NCI-H526 treated with DMSO at 0.1 percent for 48 hours (cell line): Measurements from ENCODE around the gene SMDT1.
"Not testable (repeated sequence)": the region's sequence is repeated elsewhere in the genome, so short reads cannot be mapped to it uniquely, and the experiment has no call there.

ENCODE experiments used
- DNase-seq: peaks from one replicate; lab custom pipeline; 2025; lab: John Stamatoyannopoulos, UW

Gene SMDT1

DNA sequence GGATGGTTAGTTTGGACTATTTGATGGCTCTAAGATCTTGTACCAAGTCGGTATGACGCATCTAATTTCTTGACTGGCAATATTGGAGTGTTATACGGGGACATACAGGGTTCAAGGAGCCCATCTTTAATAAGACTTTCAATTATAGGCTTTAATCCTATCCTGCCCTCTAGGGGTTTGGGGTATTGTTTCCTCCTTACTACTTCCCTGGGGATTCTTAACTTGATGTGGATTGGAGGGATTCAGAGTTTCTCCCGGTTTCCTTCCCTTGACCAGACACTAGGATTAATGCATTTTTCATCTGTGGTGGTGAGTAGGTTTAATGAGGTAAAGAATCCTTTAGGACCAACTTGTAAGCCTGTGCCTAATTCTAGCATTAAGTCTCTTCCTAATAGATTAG, 32.3 kb downstream of the SMDT1 start:
- no peak for DNase-seq

DNA sequence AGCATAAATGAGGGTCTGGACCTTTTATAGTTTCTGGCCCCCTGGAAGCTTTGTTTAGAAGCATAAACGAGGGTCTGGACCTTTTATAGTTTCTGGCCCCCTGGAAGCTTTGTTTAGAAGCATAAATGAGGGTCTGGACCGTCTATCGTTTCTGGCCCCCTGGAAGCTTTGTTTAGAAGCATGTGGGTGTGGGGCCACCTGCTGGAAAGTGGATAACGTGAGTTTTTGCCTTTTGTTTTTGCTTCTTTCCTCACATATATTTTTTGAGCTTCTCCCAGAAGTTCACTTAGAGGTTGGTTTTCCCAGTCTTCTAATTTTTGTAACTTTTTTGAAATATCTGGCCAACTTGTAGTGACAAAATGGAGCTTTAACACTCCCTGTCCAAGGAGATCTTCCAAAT, 33.3 kb downstream of the SMDT1 start:
- not testable (repeated sequence) for DNase-seq

DNA sequence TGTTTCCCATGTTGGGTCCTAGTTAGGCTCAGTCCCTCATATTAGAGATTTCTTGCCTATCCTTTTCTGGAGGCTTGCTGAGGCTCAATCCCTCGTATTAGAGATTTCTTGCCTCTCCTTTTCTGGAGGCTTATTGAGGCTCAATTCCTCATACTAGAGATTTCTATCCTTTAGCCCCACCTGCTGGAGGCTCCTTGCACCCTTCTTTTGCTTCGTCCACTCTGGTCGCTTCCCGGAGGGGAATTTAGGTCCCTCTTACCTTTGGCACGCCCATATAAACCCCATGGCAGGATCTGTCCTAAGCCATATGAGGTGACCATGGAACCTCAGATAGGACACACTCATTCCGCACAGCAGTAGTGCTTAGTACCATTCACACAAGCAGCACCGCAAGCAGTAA, 35.2 kb downstream of the SMDT1 start:
- no peak for DNase-seq

DNA sequence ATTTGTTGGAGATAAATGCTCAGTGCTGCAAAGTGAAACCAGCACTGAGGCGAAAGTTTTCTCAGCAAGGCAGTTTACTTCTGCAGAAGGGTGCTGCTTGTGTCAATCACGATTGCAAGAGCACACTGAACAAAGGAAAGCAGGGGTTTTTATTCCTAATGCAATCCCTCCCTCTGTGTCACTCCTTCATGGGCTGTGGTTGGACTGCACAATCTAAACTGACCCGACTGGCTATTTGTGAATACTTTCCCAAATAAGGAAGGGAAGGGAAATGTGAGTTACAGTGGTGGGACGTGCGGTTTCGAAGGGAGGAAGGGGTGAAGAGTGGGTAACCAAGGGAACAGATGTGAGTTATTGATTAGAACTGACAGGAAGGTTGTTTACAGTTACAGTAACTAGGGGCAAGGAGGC, 35.9 kb downstream of the SMDT1 start:
- not testable (repeated sequence) for DNase-seq

DNA sequence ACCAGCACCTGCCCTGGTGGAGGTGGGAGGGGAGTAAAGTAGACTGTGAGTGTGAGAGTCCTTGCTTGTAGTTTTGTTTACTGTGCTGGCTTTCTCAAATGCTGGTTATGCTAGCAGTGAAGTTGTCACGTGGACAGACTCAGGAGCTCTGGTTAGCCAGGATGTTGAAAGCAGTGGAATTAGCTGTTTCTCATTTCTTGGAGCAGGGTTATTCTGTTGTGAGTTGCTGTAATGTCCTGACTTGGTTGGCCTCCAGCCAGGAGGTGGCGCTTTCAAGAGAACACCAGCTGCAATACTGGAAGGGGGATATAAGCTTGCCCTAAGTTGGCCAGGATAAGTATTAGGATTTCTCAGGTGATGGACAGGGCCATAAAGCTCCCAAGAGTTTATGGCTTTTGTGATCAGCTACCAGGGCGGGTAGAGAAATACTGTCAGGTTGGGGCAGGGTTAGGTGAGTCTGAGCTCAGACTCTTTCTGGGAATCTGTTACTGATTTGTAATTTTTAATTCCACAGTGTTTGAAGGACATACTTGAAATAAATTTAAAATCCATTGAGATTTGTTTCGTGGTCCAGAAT, 37.4 kb downstream of the SMDT1 start:
- DNase-seq: no peak

DNA sequence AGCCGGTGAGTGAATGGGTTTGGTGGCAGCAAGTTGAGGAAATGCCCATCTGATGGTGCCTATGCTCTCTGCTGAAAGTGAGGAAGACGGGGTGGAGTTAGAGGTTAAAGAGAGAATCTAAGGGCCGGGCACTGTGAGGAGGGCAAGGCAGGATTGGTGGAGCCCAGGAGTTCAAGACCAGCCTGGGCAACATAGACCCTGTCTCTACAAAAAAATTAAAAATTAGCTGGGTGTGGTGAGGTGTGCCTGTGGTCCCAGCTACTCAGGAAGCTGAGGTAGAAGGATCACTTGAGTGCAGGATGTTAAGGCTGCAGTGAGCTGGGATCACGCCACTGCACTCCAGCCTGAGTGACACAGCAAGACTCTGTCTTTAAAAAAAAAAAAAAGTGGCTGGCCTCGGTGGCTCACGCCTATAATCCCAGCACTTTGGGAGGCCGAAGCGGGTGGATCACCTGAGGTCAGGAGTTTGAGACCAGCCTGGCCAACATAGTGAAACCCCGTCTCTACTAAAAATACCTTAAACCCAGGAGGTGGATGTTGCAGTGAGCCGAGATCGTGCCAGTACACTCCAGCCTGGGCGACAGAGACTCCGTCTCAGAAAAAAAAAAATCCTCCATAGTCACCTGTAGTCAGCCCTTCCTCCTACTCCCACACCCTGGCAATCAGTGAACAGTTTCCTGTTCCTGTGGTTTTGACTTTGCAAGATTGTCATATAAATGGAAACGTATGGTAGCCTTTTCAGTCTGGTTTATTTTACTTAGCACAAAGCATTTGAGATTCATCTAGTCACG, 40.9 kb downstream of the SMDT1 start:
- not testable (repeated sequence) for DNase-seq

DNA sequence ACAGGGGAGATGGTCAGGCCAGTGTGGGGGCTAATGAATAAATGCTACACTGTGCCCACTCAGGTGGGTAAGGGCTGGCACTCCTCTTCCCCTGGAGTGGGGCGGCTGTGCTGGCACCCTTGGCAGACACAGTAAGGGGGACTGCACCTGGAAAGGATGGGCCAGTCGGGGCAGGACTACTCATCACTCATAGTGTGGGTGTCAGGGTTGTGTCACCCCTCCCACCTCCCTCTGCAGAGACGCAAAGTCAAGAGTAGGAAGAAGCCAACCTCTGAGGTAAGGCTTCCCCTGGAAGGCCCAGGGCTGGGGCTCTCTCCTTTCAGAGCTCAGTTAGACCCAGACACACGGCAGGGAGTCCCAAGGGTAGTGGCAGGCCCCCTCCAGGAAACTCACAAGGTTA, 44.0 kb downstream of the SMDT1 start:
- DNase-seq: not testable (repeated sequence)

DNA sequence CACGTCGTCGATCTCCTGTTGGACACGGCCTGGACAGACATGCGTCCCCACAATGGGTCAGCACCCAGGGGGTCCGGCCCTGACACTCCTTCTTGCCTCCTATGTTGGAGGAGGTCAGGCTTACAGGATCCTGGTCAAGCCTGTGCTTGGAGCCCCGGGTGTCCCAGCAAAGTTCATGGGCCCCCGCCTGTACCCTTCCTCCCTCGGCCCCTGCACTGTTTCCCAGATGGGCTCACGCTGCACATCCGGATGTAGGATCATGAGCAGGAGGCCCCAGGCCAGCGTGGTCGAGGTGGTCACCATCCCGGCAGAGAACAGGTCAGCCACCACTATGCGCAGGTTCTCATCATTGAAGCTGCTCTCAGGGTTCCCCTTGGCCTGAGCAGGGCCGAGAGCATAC, 48.1 kb downstream of the SMDT1 start:
- no peak for DNase-seq

DNA sequence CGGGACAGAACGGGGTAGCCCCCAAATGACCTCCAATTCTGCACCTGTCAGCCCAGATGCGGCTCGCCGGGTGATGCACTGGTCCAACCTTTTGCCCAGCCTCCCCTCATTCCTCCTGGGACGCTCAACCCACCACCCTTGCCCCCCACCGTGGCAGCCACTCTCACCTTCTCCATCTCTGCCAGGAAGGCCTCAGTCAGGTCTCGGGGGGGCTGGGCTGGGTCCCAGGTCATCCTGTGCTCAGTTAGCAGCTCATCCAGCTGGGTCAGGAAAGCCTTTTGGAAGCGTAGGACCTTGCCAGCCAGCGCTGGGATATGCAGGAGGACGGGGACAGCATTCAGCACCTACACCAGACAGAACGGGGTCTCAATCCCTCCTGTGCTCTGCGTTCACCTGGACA, 48.5 kb downstream of the SMDT1 start:
- not testable (repeated sequence) for DNase-seq

DNA sequence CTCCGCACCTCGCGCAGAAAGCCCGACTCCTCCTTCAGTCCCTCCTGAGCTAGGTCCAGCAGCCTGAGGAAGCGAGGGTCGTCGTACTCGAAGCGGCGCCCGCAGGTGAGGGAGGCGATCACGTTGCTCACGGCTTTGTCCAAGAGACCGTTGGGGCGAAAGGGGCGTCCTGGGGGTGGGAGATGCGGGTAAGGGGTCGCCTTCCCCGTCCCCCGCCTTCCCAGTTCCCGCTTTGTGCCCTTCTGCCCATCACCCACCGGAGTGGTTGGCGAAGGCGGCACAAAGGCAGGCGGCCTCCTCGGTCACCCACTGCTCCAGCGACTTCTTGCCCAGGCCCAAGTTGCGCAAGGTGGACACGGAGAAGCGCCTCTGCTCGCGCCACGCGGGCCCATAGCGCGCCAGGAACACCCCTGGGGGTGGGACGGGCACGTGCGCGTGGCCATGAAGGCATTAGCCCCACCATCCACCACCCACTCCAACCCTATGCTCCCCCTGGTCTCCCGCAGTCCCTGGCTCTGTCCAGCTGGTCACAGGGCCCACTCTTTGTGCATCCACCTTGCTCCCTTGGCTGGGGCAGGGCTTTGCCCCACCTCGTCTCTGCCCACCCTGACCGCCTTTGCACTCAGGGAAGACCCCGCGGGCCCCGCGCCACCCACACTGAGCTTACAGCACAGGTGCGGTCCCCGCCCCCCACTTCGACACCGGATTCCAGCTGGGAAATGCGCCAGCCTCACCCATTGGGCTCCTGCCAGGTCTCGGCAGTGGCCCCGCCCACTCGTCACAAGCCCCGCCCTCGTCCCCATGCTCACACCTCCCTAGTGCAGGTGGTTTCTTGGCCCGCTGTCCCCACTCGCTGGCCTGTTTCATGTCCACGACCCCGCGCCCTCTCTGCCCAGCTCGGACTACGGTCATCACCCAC, 49.5 kb downstream of the SMDT1 start:
- DNase-seq: peak; percentile 2

DNA sequence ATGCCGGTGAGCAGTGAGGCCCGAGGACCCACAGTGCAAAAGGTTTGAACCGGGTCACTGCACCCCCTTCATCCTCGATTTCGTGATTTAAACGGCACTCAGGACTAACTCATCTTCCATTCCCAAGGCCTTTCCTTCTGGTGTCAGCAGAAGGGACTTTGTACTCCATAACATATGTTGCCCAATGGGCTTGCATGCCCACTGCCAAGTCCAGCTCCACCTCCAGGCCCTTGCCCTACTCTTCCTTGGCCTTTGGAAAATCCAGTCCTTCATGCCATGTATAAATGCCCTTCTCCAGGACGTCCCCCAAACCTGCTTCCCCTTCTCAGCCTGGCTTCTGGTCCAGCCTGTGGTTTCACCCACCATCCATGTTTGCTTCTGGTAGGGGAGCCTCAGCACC, 50.7 kb downstream of the SMDT1 start:
- DNase-seq: not testable (repeated sequence)

DNA sequence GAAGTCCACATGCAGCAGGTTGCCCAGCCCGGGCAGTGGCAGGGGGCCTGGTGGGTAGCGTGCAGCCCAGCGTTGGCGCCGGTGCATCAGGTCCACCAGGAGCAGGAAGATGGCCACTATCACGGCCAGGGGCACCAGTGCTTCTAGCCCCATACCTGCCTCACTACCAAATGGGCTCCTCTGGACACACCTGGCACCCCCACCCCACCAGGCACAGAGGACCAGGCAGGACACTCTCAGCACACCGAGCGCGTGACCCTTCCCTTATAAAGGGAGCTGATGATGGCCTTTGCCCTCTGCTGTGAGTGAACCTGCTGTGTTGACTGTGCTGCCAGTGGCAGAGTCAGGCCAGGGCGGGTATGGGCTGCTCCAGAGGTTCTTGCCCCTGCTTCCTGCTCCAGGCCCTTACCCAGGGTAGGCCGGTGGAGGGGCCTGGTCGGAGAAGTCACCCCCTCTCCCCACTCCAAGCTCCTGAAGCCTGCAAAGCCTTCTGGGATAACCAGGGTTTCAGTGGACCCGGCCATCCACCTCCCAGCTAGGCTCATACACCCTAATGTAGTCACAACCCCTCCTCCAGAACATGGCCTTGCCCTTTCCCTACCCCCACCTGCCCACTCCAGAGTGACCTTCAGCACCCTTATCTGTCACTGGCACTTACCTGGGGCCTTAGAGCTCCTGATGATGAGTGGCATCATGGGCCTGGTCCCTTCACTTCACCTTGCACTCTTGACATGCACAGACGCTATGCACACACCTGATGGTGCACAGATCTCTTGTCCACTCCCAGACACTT, 51.3 kb downstream of the SMDT1 start, which contains the start of gene CYP2D6:
TSS of gene CYP2D6 (minus strand) at position 172 of the 793 bp plus-strand sequence. CDS start at position 153, 19 bp downstream.
- DNase-seq: not testable (repeated sequence)

DNA sequence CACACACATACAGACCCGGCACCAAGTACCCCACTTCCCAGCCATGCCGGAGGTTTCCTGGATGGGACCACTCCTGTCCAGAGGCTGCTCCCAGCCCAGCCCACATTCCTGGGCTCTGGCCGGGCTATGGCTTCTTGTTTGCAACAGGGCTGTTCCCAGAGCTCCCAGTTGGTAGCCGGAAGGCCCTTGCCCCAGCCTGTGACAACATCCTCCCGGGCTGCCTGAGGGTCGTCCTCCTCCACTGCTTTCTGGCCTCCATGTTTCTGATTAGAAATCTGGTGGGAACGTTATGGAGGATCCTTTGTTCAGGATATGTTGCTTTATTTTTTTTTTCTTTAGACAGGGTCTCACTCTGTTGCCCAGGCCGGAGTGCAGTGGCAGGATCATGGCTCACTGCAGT, 52.1 kb downstream of the SMDT1 start:
- no peak for DNase-seq

DNA sequence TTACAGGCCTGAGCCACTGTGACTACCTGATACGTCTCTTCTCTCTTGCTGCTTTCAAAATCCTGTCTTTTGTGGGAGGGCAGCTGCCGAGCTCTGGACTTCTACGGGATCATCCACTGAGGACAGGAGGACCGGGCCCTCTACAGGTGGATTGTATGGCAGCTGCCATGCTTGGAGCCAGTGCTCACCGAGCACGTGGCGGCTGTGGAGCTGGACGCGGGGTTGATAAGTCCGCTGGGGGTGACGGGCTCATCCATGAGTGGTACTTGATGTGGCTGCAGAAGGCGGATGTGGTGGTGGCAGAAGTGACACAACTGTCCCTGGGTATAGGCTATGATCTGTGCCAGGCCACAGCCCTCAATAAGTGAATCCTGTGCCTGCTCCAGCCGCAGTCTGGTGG, 53.0 kb downstream of the SMDT1 start:
- no peak for DNase-seq
